Brain pericyte (primary cell): ENCODE measurements around the gene IER5.
"Not testable (repeated sequence)": the region's sequence is repeated elsewhere in the genome, so short reads cannot be mapped to it uniquely, and the experiment has no call there.

ENCODE experiments used
- DNase-seq: peaks from one replicate; pipeline ENCODE4 v3.0.0-alpha.2; 2012; ENCODE audit warnings: low read depth, low spot score

IER5 gene

DNA sequence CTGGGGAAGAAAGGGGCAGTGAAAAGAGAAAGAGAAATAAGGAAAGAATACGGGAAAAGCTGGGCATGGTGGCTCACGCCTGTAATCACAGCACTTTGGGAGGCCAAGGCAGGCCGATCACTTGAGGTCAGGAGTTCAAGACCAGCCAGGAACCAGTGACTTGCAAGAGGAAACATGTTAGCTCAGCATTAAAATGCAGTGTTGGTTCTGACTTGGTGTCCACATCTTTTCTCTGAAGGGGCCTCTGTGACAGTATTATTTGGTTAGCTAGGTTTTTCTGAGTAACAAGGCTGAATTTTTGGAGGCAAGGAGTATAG lies 26.8 kb downstream of the IER5 start:
- no peak for DNase-seq

DNA sequence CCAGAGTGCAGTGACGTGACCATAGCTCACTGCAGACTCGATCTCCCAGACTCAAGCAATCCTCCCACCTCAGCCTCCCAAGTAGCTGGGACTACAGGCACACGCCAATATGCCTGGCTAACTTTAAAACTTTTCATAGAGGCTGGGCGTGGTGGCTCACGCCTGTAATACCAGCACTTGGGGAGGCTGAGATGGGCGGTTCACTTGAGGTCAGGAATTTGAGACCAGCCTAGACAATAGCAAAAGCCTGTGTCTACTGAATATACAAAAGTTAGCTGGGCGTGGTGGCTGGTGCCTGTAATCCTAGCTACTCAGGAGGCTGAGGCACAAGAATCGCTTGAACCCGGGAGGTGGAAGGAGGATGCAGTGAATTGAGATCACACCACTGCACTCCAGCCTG lies 27.5 kb downstream of the IER5 start:
- not testable (repeated sequence) for DNase-seq

DNA sequence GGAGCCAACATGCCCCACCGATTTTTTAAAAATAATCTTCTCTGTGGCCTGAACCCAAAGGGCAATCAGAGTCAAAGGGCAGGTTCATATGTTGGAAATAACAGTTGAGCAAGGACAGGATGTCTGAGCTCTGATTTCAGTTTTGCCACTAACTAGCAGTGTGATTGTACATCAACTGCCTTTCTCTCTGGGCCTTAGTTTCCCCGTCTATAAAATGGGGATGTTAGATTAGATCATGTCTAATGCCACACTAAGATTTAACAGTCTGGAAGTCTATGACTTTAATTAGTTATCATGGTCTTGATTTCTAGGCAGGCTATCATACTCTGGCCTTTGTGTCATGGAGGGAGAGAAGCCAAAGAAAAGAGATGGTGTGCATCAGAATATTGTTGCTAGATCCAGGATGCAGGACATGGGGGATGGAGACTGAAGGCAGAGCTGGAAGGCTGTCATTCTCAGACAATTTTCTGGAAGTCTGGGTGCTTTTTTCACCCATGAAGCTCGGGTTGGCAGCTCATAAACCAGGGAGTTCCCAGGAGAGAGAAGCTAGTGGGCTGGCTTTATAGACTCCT lies 28.4 kb downstream of the IER5 start:
- no peak for DNase-seq

DNA sequence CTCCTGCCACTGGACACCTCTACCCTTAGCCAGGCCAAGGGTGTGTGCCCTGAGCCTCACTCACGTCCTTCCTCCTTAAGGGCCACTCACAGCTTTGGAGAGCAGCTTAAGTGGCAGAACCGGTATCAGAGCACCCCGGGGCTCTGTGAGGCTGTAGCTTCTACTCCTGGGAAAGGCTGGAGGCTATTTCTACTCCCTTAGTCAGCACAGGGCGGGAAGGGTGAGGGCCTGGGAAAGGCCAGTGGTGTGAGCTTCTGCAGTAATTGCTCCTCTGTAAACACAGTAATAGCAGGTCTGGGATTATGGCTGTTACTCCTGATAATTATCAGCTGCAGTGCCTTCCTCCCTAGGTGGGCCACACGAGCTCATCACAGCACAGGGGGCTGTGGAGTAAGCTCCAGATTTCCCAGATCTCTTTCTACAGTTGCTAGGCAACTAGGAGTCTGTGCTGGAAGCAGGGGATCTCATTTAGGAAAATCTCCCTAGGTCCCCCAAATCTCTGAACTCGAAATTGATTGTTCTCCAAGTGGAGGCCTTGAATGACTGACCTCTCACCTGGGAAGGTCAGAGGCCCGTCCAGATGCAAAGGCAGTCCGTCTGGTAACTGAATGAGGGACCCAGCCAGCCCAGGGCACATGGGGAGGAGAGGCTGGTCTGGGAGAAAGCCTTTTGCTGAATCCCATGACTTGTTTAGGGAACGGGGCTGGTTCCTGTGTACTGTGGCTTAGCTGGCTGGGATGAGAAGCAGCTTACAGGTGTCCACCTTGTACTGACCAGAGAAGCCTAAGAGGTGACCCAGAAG lies 29.3 kb downstream of the IER5 start:
- no peak for DNase-seq

DNA sequence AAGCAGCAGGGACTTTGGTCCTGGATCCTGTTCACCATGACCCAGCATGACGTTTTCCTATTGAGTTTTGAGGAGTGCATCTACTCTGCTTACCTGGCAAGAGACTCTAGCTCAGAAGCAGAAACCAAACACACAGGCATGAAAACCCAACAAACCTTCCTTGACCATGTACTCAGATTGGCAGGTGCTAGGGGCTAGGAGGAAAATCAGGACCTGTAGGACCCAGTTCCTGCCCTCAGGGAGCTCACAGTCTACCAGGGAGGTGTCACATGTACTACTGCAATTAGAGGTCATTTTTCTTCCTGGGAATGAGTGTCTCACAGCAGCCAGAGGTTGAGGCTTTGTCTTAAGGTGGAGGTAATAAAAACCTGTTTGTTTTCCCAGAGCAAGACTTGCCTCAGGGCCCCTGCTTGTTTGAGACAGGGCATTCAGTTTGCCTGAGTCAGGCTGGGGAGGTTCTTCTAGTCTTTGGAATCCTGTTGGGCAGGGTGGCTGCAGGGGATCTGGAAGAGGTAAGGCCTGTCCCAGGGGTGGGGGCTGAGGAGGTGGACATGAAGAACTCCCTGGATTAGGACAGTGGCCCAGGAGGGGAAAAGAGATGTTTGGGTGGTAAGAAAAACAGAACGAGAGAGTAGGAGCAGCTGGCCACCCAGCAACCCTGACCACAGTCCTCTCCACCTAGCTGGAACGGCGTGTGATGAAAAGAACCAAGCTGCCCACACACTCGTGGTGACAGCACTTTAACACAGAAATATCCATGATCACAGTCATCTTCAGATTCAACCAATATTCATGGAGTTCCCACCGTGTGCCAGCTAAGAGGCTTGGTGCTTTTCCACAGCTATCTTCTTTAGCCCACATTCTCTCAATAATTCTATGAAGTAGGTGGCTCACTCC lies 30.8 kb downstream of the IER5 start:
- no peak for DNase-seq

DNA sequence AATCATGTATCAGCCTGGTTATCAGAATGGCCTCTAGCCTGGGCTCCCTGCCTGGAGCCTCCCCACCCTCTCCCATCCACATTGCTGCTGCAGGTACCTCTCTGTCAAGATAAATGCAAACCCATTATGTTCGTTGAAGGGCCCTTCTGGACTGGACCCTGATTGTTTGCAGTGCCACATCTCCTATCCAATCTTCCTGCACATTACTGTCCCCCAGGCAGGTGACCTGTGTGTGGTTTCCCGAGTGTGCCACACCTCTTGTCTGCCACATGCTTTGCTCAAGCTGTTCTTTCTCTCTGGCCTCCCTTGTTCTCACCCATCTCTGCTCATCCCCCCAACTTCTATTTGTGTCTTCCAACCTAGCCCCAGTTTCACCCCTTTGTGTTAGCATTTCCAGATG lies 32.4 kb downstream of the IER5 start:
- DNase-seq = no peak

DNA sequence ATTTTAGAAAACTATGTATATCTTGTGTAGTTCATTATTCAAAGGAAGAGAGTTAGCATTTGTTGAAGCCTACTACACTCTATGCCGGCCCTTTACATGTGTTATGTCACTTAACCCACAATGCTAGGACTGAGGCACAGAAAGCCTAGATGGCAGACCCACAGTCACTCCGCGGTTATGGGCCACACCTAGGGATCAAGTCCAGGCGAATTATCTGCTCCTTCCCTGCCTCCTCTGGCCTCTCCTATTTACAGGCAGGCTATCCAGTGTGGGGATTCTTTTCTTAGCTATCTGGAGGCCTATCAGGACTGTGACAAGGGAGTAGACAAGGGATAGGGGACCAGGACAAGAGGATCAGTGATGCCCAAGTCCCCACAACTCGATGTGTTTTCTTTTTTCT lies 33.0 kb downstream of the IER5 start:
- no peak for DNase-seq

DNA sequence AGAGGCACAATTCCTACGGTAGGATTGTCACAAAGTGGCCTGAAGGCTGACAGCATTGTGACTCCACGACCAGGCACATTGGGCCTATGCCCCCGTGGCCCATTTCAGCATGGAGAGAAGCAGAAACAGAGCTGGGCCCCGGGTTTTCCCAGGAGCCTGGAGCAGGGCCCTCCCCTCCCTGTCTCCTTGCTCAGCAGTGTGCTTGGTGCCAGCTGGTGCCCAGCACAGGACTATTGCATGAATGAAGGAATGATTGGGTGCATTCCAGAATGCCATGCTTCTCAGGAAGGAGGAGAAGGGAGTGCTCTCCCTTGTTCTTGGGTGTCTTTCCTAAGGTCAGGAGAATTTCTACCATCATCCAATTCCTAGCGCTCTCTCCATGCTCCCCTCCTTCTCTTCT lies 33.7 kb downstream of the IER5 start:
- no peak for DNase-seq

DNA sequence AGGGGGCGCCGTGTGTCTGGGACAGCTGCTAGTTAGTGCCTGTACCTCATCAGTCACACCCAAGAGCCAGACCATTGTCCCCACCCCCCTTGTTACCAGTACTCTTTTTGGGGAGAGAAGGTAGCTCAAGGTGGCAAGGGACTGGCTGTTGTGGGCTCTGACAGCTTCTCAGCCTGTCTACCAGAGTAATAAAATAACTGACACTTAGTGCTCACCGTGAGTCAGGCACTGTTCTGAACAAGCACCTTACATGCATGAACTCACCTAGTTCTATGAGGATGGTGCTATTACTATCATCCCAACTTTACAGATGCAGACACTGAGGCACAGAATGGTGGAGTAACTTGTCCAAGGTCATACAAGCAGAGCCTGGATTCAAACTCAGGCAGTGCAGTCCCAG lies 34.7 kb downstream of the IER5 start:
- DNase-seq = no peak

DNA sequence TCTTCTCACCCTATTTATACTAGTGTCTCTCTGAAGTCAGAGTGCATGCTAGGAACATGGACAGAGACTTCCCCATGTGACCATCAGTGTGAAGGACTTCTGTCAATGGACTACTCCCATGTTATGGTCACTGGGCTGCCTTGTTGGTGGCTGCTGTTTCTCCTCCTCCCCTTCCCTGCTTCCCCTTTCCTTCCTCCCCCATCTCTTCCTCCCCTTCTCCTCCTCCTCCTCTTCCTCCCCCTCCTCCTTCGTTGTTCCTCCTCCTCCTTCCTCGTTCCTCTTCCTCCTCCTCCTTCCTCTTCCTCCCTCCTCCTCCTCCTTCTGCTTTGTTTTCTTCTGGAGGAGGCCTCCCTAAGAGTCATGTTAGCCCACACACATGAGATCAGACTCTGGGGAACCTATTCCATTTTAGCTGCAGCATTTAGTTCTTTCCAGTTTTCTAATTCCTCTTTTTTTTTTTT lies 35.8 kb downstream of the IER5 start:
- no peak for DNase-seq

DNA sequence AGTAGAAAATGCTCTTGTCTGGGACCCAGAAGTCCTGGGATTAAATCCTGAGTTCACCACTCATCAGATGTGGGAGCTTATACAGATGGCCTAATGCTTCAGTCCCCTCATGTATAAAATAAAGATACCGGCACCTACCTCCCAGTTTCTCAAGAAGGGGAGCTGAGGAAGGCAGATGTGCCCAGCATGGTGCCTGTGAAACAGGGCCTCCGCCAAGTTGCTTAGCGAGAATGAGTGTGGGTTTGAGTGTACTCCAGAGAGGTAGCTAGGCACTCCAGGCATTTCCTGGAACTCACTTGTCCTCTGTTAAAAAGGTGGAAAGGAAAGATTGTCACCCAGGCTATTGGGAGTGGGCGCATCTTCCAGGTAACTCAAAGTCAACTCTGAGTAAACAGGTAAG lies 37.8 kb downstream of the IER5 start:
- DNase-seq = no peak

DNA sequence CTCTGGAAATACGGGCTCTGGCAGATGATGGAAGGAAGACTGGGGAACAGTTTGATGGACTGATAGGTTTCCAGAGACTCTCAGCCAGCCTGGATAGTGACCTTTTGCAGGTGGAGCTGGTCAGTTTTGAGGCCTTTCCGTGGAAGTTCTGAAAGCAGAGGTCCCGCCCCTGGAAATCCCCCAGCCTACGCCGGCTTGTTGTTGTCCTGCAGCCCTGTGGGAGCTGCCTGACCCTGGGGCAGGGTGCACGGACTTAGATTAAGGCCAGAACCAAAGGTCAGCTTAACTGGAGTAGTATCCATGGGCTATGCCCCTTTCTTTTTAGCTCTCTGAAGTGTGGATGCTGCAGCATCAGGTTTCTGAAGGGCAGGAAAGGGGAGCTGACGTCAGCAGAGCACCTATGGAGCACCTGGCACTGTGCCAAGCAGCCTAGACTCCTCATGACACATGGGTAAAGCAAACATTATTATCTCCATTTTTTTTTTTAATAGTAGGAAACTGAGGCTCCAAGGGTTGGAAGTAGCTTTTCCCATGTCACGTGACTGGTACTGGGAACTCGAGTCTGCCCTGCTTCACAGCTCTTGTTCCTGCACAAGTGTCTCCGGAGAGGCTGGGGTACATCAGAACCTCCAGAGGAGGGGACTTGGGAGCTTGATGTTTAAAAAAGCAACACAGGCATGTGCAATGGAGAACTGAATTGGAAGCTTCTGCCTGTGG lies 38.5 kb downstream of the IER5 start:
- no peak for DNase-seq

DNA sequence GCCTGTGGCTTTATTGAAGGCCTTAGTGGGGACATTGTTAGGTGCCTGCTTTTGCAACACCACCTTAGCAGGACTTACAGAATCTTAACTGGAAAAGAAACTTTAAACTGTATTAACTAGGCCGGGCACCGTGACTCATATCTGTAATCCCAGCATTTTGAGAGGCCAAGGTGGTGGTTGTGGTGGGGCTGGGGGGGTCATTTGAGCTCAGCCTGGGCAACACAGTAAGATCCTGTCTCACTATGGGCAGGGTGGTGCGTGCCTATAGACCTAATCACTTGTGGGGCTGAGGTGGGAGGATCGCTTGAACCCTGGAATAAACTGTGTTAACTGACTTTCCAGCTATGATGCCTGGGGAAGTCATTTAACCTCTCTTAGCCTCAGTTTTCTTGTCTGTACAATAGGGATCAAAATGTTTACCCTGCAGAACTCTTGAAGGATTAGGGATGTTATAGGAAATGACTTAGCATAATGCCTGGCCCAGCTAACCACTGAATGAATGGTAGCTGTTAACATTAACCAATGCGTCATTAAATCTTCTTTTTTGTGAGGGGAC lies 39.5 kb downstream of the IER5 start:
- DNase-seq = no peak

DNA sequence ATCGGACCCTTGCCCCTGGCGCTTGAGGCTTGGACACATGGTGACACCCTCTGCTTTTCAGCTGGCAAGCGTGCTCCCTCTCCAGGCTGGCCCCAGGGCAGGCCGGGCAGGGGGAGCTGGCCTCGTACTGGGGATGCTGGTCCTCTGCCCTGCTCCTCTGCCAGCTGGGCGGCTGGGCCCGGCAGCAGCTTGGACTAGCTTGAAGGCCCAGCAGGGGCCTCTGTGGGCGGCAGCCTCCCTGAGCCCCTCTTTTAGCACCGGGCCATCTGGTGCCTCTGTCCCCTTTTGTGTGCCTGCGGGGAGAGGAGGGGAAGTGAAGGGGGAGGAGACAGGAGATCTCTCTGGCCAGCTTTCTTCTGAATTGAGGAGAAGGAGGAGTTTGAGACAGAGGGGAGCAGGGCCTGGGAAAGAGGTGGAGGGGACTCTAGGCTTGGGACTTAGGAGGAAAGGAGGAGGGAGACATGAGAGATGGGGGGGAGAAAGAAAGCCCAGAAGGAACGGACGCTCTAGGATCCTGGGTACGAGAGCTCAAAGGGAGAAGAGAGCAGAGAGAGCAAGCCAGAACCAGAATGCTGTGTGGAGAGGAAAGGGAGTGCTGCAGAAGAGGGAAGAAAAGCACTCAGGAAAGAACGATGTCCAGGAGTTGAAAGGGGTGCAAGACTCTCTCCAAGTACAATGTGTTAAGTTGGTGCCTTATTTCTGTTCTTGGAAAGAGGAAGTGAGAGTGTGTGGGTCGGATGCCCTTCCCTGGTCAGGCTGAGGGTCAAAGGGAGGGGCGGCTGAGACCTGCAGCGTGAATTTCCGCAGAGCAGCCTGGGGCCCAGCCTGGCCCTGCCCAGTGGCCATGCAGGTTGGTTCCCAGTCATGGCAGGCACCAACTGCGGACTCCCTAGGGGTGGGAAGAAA lies 40.3 kb downstream of the IER5 start:
- DNase-seq = no peak

DNA sequence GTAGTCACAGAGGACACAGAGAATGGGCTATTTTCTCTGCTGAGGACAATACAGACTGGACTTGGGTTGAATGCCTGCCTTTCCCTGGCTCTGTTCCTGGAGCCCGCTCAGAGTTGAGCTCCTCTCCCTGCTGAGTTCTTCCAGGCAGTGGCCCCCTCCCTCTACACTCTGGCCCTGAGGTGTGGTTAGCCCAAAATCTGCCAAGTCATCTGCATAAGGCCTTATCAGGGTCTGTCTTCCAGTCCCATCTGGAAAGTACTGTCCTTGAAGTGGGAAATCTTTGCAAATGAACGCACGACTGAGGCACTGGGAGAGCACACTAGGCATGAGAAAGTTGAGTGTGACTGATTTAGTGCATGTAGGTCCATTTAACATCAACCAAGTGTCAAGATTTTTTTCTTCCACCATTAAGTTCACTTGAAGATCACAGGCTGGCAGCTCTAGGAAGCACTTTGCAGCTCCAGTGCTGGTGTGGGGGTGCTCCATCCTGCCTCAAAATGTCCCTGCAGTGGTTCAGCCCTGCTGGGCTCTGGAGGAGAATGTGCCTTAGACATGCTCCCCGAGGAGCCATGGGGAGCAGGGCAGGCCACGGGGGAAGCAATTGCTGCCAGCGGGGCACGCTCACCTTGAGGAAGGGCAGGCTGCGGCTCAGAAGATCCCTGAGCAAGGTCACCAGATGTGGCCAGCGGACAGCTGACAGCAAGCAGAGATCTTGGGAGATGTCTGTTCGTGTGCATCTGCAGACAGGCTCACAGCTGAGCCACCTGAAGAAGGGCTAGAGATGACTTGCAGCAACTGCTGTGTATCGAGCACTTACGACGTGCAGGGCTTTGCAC lies 41.5 kb downstream of the IER5 start:
- no peak for DNase-seq

DNA sequence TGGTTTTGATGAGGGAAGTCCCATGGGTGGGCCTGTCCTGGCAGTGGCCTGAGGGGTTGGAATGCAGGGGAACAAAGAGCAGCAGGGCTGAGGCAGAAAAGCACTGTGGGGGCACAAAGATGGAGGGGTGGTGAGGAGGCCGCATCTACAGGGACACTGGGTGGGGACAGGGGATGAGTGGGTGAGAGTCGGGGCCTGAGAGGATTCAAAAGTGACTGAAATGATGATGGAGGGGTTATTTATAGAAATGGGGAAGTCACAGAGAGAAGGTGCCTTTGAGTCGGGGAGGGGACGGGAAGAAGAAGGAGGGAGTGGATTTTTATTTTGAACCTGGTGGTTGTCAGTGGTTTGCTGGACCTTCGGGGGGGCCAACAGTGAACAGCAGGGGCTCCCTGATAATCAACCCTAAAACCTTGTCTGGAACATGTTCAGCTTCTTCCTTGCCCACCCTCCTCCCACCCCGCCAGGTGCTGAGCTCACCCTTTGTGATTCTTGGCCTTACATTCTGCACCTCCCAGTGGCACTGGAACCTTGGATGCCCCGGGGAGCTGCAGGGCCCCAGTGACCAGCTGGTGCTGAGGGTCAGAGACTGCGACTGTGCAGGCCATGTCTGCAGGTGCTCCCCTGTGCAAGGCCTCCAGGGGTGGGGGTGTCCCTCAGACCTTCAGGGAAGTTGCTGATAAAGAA lies 42.9 kb downstream of the IER5 start:
- DNase-seq = no peak

DNA sequence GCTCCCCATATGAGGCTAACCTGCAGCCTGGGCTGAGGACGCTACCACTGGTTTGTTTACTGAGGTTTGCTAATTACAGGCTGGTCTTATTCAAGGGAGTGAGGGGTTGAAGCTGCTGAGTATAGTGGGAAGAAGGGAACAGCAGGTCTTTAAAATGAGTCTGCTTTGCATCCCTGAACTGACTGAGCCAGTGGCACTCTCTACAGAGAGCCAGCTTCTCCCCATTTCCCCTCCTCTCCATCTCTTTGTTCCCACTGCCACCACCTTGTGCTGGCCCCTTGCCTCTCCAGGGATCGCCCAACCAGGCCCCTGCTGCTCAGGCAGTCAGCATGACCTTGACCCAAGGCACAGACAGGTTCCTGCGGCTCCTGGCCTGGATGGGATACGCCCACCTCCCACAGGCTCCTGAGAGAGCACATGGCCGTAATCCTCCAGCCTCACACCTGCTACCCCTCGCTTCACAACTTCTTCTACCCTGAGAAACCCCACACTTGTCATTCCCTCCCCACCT lies 45.0 kb downstream of the IER5 start:
- no peak for DNase-seq

DNA sequence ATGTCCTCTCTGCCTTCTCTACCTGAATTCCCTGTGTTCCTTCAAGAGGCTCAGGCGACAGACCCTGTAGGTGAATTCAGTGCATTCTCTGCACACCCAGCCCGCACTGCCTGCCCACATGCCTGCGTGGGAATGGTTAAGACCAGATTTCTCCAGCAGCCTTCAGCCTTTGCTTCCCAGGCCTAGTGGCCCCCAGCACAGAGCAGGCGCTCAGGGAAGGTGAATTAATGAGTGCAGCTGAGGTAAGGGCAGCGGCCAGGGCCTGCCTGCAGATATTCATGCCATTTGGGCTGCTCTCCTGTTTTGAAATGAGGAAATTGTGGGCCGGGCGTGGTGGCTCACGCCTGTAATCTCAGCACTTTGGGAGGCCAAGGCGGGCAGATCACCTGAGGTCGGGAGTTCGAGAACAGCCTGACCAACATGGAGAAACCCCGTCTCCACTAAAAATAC lies 45.5 kb downstream of the IER5 start:
- DNase-seq = no peak
